Measurements from ENCODE around the gene PRND. TPM values are rescaled to one million over a fixed set of nuclear protein-coding genes. Genes with fewer than 3 reads are reported as not detected.
"Not testable (repeated sequence)": the region's sequence is repeated elsewhere in the genome, so short reads cannot be mapped to it uniquely, and the experiment has no call there.

Gene PRND
- total and polyA plus RNA-seq, 9 donors = 31.6 to 46.4 (median 45.0) TPM

- H3K36me3 ChIP-seq (ENCODE audit: control insufficient read depth, insufficient read depth, low read length); H3K4me1 ChIP-seq (ENCODE audit: control insufficient read depth, insufficient read depth, low read length); DNase-seq; H3K9me3 ChIP-seq (replicated peaks; ENCODE audit: control insufficient read depth, low read depth, low read length); H3K27ac ChIP-seq (ENCODE audit: low read length); H3K27me3 ChIP-seq (ENCODE audit: control insufficient read depth, insufficient read depth, low read length); H3K4me3 ChIP-seq (ENCODE audit: low read length): not testable (repeated sequence)
- WGBS (ENCODE audit: insufficient coverage) = 62% methylated on average over 9 of the region's 16 CpGs
Observed at GRCh38 chr20:4759100-4759884, 37.6 kb downstream of the PRND start.

- Histone ChIP-seq H3K9me3 (replicated peaks; ENCODE audit: control insufficient read depth, low read depth, low read length) (no peaks in the 10 kb centered on the region), H3K27ac (ENCODE audit: low read length) (no peak overlapping the region), H3K36me3 (ENCODE audit: control insufficient read depth, insufficient read depth, low read length) (no peaks in the 10 kb centered on the region), H3K27me3 (ENCODE audit: control insufficient read depth, insufficient read depth, low read length) (peaks cover 9% of the 10 kb centered on the region), H3K4me1 (ENCODE audit: control insufficient read depth, insufficient read depth, low read length) (peaks cover 8% of the 10 kb centered on the region), H3K4me3 (ENCODE audit: low read length) (no peak overlapping the region)
- WGBS (ENCODE audit: insufficient coverage) = 69% methylated on average over 6 of the region's 10 CpGs
- peak; percentile 90 for DNase-seq
Observed at GRCh38 chr20:4763261-4763660, 41.6 kb downstream of the PRND start.

- Histone ChIP-seq H3K9me3 (replicated peaks; ENCODE audit: control insufficient read depth, low read depth, low read length) (no peaks in the 10 kb centered on the region), H3K36me3 (ENCODE audit: control insufficient read depth, insufficient read depth, low read length) (no peaks in the 10 kb centered on the region), H3K27ac (ENCODE audit: low read length) (no peak overlapping the region), H3K4me1 (ENCODE audit: control insufficient read depth, insufficient read depth, low read length) (peaks cover 8% of the 10 kb centered on the region), H3K27me3 (ENCODE audit: control insufficient read depth, insufficient read depth, low read length) (peaks cover 9% of the 10 kb centered on the region), H3K4me3 (ENCODE audit: low read length) (no peak overlapping the region)
- peak; percentile 61 for DNase-seq
- WGBS (ENCODE audit: insufficient coverage) = no CpG with 5 or more reads among the region's 3 CpGs
Observed at GRCh38 chr20:4763723-4764510, 42.2 kb downstream of the PRND start.

- H3K36me3 ChIP-seq (ENCODE audit: control insufficient read depth, insufficient read depth, low read length) = no peaks in the 10 kb centered on the region
Observed at GRCh38 chr20:4764805-4765204, 43.1 kb downstream of the PRND start.

GRCh38 chr20:4765681-4766080, 44.0 kb downstream of the PRND start:
- no peak overlapping the region for H3K4me3 ChIP-seq (ENCODE audit: low read length)
- no peaks in the 10 kb centered on the region for H3K36me3 ChIP-seq (ENCODE audit: control insufficient read depth, insufficient read depth, low read length)
- no peak for DNase-seq
- peaks cover 9% of the 10 kb centered on the region for H3K27me3 ChIP-seq (ENCODE audit: control insufficient read depth, insufficient read depth, low read length)
- H3K4me1 ChIP-seq (ENCODE audit: control insufficient read depth, insufficient read depth, low read length) = peaks cover 8% of the 10 kb centered on the region
- H3K27ac ChIP-seq (ENCODE audit: low read length) = no peak overlapping the region
- 90% methylated on average over 2 of the region's 3 CpGs for WGBS (ENCODE audit: insufficient coverage)
- no peaks in the 10 kb centered on the region for H3K9me3 ChIP-seq (replicated peaks; ENCODE audit: control insufficient read depth, low read depth, low read length)

More at GRCh38 chr20:4764805-4765204, 43.1 kb downstream of the PRND start:
- no peak for DNase-seq
- no peak overlapping the region for H3K27ac ChIP-seq (ENCODE audit: low read length)
- WGBS (ENCODE audit: insufficient coverage) = 73% methylated on average over 1 of the region's 1 CpG
- H3K9me3 ChIP-seq (replicated peaks; ENCODE audit: control insufficient read depth, low read depth, low read length) = no peaks in the 10 kb centered on the region
- peaks cover 9% of the 10 kb centered on the region for H3K27me3 ChIP-seq (ENCODE audit: control insufficient read depth, insufficient read depth, low read length)
- no peak overlapping the region for H3K4me3 ChIP-seq (ENCODE audit: low read length)
- H3K4me1 ChIP-seq (ENCODE audit: control insufficient read depth, insufficient read depth, low read length) = peaks cover 8% of the 10 kb centered on the region

GRCh38 chr20:4766631-4767030, 44.9 kb downstream of the PRND start:
- DNase-seq = peak; percentile 62
- Histone ChIP-seq H3K27ac (ENCODE audit: low read length) (no peak overlapping the region), H3K4me1 (ENCODE audit: control insufficient read depth, insufficient read depth, low read length) (peaks cover 3% of the 10 kb centered on the region), H3K4me3 (ENCODE audit: low read length) (no peak overlapping the region), H3K9me3 (replicated peaks; ENCODE audit: control insufficient read depth, low read depth, low read length) (no peaks in the 10 kb centered on the region), H3K36me3 (ENCODE audit: control insufficient read depth, insufficient read depth, low read length) (no peaks in the 10 kb centered on the region), H3K27me3 (ENCODE audit: control insufficient read depth, insufficient read depth, low read length) (peaks cover under 1% of the 10 kb centered on the region)
- WGBS (ENCODE audit: insufficient coverage) = 82% methylated on average over 1 of the region's 2 CpGs

- DNase-seq = no peak
- Histone ChIP-seq H3K36me3 (ENCODE audit: control insufficient read depth, insufficient read depth, low read length) (no peaks in the 10 kb centered on the region), H3K4me1 (ENCODE audit: control insufficient read depth, insufficient read depth, low read length) (peaks cover 3% of the 10 kb centered on the region), H3K27ac (ENCODE audit: low read length) (no peak overlapping the region), H3K4me3 (ENCODE audit: low read length) (no peak overlapping the region), H3K9me3 (replicated peaks; ENCODE audit: control insufficient read depth, low read depth, low read length) (peaks cover under 1% of the 10 kb centered on the region), H3K27me3 (ENCODE audit: control insufficient read depth, insufficient read depth, low read length) (no peaks in the 10 kb centered on the region)
- no CpG with 5 or more reads among the region's 3 CpGs for WGBS (ENCODE audit: insufficient coverage)
Observed at GRCh38 chr20:4767084-4767483, 45.4 kb downstream of the PRND start.

GRCh38 chr20:4769328-4769727, 47.6 kb downstream of the PRND start:
- 67% methylated on average over 1 of the region's 2 CpGs for WGBS (ENCODE audit: insufficient coverage)
- Histone ChIP-seq H3K36me3 (ENCODE audit: control insufficient read depth, insufficient read depth, low read length) (no peaks in the 10 kb centered on the region), H3K4me3 (ENCODE audit: low read length) (no peak overlapping the region), H3K27ac (ENCODE audit: low read length) (no peak overlapping the region), H3K27me3 (ENCODE audit: control insufficient read depth, insufficient read depth, low read length) (no peaks in the 10 kb centered on the region), H3K4me1 (ENCODE audit: control insufficient read depth, insufficient read depth, low read length) (no peaks in the 10 kb centered on the region), H3K9me3 (replicated peaks; ENCODE audit: control insufficient read depth, low read depth, low read length) (peaks cover 2% of the 10 kb centered on the region)
- no peak for DNase-seq

- WGBS (ENCODE audit: insufficient coverage) = no CpG with 5 or more reads among the region's 1 CpG
- no peaks in the 10 kb centered on the region for H3K4me1 ChIP-seq (ENCODE audit: control insufficient read depth, insufficient read depth, low read length)
- H3K27me3 ChIP-seq (ENCODE audit: control insufficient read depth, insufficient read depth, low read length) = no peaks in the 10 kb centered on the region
- peaks cover 2% of the 10 kb centered on the region for H3K9me3 ChIP-seq (replicated peaks; ENCODE audit: control insufficient read depth, low read depth, low read length)
- H3K4me3 ChIP-seq (ENCODE audit: low read length) = no peak overlapping the region
- DNase-seq = no peak
- no peak overlapping the region for H3K27ac ChIP-seq (ENCODE audit: low read length)
- no peaks in the 10 kb centered on the region for H3K36me3 ChIP-seq (ENCODE audit: control insufficient read depth, insufficient read depth, low read length)
Observed at GRCh38 chr20:4770026-4770425, 48.3 kb downstream of the PRND start.

GRCh38 chr20:4771004-4771403, 49.3 kb downstream of the PRND start:
- no peak for DNase-seq
- no peaks in the 10 kb centered on the region for H3K36me3 ChIP-seq (ENCODE audit: control insufficient read depth, insufficient read depth, low read length)
- WGBS (ENCODE audit: insufficient coverage) = 100% methylated on average over 1 of the region's 5 CpGs
- H3K4me3 ChIP-seq (ENCODE audit: low read length) = no peak overlapping the region
- H3K27me3 ChIP-seq (ENCODE audit: control insufficient read depth, insufficient read depth, low read length) = no peaks in the 10 kb centered on the region
- no peak overlapping the region for H3K27ac ChIP-seq (ENCODE audit: low read length)
- no peaks in the 10 kb centered on the region for H3K4me1 ChIP-seq (ENCODE audit: control insufficient read depth, insufficient read depth, low read length)
- H3K9me3 ChIP-seq (replicated peaks; ENCODE audit: control insufficient read depth, low read depth, low read length) = peaks cover 2% of the 10 kb centered on the region

Measured in muscle of leg (tissue), 11 donors.